Measurements from ENCODE around the gene WFDC12. TPM values are rescaled to one million over a fixed set of nuclear protein-coding genes. Genes with fewer than 3 reads are reported as not detected.
"Not testable (repeated sequence)": the region's sequence is repeated elsewhere in the genome, so short reads cannot be mapped to it uniquely, and the experiment has no call there.

The WFDC12 gene, protein sequence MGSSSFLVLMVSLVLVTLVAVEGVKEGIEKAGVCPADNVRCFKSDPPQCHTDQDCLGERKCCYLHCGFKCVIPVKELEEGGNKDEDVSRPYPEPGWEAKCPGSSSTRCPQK
- polyA plus RNA-seq (2012; ENCODE audit: low read depth, missing spikeins): not detected

DNA sequence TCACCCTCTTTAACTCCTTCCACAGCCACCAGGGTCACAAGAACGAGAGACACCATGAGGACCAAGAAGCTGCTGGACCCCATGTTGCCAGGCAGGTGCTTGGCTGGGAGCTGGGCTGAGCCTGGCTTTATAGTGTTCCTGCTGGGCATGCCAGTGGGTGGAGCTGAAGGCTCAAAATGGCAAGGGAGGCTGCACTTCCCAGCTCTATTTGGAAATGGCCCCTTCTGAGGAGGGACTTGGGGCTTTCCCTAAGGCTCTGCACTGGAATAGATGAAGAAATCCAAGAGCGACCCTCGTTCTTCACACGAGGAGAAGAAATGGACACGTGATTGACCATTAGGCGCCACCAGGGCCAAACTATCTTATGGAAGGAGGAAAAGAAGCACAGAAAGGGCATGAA is at the start of gene WFDC12:
Gene WFDC12, minus strand, starts transcription at position 101 of the 400 bp plus-strand sequence. Its CDS starts 18 bp downstream, at position 83.
- DNase-seq (ENCODE audit: insufficient read length, low spot score) (no peak), FAIRE-seq (no peak)
- TF ChIP-seq POU2F2 (IDR thresholded peaks at IDR 0.05; ENCODE audit: low read depth, low read length) (no peak), TAF1 (IDR thresholded peaks at IDR 0.05; ENCODE audit: low read depth, low read length) (no peak), POLR2AphosphoS5 (IDR thresholded peaks at IDR 0.05; ENCODE audit: low read depth, low read length) (no peak), PAX5 (IDR thresholded peaks at IDR 0.05; ENCODE audit: insufficient read depth, low read length, severe bottlenecking) (no peak), POLR2A (IDR thresholded peaks at IDR 0.05; ENCODE audit: low read depth, low read length) (no peak), SPI1 (IDR thresholded peaks at IDR 0.05; ENCODE audit: low read depth, low read length) (no peak)

DNA sequence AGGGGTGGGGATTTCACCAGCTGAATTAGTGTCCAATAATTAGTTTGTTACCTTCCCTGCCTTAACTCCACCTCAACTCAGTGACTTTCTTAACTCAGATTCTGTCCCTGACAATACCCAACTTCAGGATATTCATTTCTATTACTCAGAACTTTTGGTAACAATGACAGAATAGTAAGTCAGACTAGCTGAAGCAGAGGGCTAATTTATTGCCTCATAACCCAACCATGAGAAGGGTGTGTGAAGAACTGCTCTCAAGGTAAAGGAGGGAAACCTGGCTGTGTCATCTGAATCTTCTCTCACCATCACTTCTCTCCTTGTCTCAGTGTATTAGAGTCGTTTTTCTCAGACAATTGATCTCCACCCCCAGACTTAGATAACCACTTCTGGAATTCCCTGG is 49.3 kb upstream of the WFDC12 start:
- FAIRE-seq (no peak), DNase-seq (ENCODE audit: insufficient read length, low spot score) (no peak)
- TF ChIP-seq POLR2A (IDR thresholded peaks at IDR 0.05; ENCODE audit: low read depth, low read length) (no peak), SPI1 (IDR thresholded peaks at IDR 0.05; ENCODE audit: low read depth, low read length) (no peak), PAX5 (IDR thresholded peaks at IDR 0.05; ENCODE audit: insufficient read depth, low read length, severe bottlenecking) (no peak), POU2F2 (IDR thresholded peaks at IDR 0.05; ENCODE audit: low read depth, low read length) (no peak), POLR2AphosphoS5 (IDR thresholded peaks at IDR 0.05; ENCODE audit: low read depth, low read length) (no peak), TAF1 (IDR thresholded peaks at IDR 0.05; ENCODE audit: low read depth, low read length) (no peak)

DNA sequence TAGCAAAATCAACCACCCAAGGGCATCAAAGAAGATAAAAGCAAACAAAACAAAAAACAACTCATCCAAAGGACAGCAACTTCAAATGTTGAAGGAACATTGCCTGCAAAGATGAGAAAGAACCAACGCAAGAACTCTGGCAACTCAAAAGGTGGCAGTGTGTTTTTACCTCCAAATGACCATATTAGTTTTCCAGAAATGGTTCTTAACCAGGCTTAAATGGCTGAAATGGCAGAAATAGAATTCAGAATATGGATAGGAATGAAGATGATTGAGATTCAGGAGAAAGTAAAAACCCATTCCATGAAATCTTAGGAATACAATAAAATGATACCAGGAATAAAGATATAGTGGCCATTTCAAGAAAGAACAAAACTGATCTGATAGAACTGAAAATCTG is 40.6 kb upstream of the WFDC12 start:
- no peak for FAIRE-seq
- no peak for TF ChIP-seq TAF1 (IDR thresholded peaks at IDR 0.05; ENCODE audit: low read depth, low read length)
- no peak for TF ChIP-seq POLR2A (IDR thresholded peaks at IDR 0.05; ENCODE audit: low read depth, low read length)
- TF ChIP-seq SPI1 (IDR thresholded peaks at IDR 0.05; ENCODE audit: low read depth, low read length): no peak
- TF ChIP-seq PAX5 (IDR thresholded peaks at IDR 0.05; ENCODE audit: insufficient read depth, low read length, severe bottlenecking): no peak
- TF ChIP-seq POU2F2 (IDR thresholded peaks at IDR 0.05; ENCODE audit: low read depth, low read length): no peak
- TF ChIP-seq POLR2AphosphoS5 (IDR thresholded peaks at IDR 0.05; ENCODE audit: low read depth, low read length): no peak
- DNase-seq (ENCODE audit: insufficient read length, low spot score): no peak

DNA sequence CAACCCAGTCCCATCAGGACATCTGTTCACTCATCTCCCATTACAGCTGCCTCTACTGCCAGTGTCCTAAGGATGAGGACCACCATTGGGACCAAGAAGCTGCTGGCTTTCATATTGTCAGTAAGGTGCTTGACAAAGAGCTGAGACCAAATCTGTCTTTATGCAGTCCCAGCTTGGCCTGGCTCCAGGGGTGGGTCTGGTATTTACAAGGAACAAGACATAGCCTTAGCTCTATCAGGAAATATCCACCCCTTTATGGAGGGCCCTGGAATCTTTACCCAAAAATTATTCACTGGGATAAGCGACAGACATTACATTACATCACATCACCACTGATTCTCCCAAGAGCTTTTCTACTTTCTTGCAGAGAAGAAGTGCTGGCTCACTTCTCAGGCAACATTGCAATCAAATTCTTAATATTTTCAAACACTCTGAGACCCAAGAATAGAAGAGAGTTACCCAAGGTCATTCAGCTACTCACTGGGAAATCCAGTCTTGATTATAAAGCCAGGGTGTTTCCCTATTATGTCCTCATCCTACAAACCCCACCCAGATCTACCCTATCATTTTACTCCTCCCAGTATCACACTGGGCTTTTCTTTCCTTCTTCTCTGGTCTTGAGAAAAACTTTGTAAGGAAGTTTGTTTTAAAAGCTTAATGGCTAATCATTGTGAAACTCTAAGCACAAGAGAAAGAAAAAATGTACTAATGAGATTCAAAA is 39.0 kb upstream of the WFDC12 start:
- FAIRE-seq: no peak
- no peak for DNase-seq (ENCODE audit: insufficient read length, low spot score)
- no peak for TF ChIP-seq POU2F2 (IDR thresholded peaks at IDR 0.05; ENCODE audit: low read depth, low read length)
- no peak for TF ChIP-seq POLR2A (IDR thresholded peaks at IDR 0.05; ENCODE audit: low read depth, low read length)
- TF ChIP-seq SPI1 (IDR thresholded peaks at IDR 0.05; ENCODE audit: low read depth, low read length): no peak
- TF ChIP-seq POLR2AphosphoS5 (IDR thresholded peaks at IDR 0.05; ENCODE audit: low read depth, low read length): no peak
- TF ChIP-seq PAX5 (IDR thresholded peaks at IDR 0.05; ENCODE audit: insufficient read depth, low read length, severe bottlenecking): no peak
- TF ChIP-seq TAF1 (IDR thresholded peaks at IDR 0.05; ENCODE audit: low read depth, low read length): no peak

DNA sequence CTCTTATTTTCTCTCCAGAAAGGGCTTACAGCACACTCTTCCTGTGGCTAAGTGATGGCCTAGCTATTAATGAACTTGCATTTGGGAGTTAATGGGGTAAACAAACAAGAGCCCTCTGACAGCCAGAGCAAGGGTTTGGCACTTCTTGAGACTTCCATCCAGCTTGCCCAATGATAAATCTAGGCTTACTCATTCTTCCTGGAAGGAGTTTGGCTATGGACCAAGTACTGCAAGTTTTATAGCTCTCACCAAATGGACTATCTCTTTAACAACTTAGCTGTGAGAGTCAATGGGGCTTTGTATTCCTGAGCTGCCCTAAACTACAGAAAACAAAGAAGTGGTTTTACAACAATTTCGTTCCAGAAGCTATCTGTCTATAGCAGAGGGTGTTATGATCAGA is 33.7 kb upstream of the WFDC12 start:
- FAIRE-seq: no peak
- TF ChIP-seq POU2F2 (IDR thresholded peaks at IDR 0.05; ENCODE audit: low read depth, low read length) (no peak), POLR2AphosphoS5 (IDR thresholded peaks at IDR 0.05; ENCODE audit: low read depth, low read length) (no peak), TAF1 (IDR thresholded peaks at IDR 0.05; ENCODE audit: low read depth, low read length) (no peak), PAX5 (IDR thresholded peaks at IDR 0.05; ENCODE audit: insufficient read depth, low read length, severe bottlenecking) (no peak)
- DNase-seq (ENCODE audit: insufficient read length, low spot score): no peak

DNA sequence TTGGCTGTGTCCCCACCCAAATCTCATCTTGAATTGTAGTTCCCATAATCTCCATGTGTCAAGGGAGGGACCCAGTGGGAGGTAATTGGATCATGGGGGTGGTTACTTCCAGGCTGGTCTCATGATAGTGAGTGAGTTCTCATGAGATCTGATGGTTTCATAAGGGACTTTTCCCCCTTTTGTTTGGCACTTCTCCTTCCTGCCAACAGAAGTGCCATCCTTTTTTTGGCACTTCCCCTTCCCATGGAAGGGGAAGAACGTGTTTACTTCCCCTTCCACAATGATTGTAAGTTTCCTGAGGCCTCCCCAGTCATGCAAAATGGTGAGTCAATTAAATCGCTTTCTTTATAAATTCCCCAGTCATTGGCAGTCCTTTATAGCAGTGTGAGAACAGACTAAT is 32.4 kb upstream of the WFDC12 start:
- FAIRE-seq (no peak), DNase-seq (ENCODE audit: insufficient read length, low spot score) (no peak)
- TF ChIP-seq POLR2AphosphoS5 (IDR thresholded peaks at IDR 0.05; ENCODE audit: low read depth, low read length) (no peak), POLR2A (IDR thresholded peaks at IDR 0.05; ENCODE audit: low read depth, low read length) (no peak), POU2F2 (IDR thresholded peaks at IDR 0.05; ENCODE audit: low read depth, low read length) (no peak), SPI1 (IDR thresholded peaks at IDR 0.05; ENCODE audit: low read depth, low read length) (no peak), PAX5 (IDR thresholded peaks at IDR 0.05; ENCODE audit: insufficient read depth, low read length, severe bottlenecking) (no peak), TAF1 (IDR thresholded peaks at IDR 0.05; ENCODE audit: low read depth, low read length) (no peak)

DNA sequence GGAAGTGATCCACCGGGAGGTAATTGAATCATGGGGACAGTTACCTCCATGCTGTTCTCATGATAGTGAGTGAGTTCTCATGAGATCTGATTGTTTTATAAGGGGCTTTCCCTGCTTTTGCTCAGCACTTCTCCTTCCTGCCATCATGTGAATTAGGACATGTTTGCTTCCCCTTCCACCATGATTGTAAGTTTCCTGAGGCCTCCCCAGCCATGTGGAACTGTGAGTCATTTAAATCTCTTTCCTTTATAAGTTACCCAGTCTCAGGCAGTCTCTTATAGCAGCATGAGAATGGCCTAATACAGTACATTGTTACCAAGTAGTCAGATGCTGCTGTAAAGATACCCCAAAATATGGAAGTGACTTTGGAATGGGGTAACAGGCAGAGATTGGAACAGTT is 30.5 kb upstream of the WFDC12 start:
- not testable (repeated sequence) for FAIRE-seq; DNase-seq (ENCODE audit: insufficient read length, low spot score)

DNA sequence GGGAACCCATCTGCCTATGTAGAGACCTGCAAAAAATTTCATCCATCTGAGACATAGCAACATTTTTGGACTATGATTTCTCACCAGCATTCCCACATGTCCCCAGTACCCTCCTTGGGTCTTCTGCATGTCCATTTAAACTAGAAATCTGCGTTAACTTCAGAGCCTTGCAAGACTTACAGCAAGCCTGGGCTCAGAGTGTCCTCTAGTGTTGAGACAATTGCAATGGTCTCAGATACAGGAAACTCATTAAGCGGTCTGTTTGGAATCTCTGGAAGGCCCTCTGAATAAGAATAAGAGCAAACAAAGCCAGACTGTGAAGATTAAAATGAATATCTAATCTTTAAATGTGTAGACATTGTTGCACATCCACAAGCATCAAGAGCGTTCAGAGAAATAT is 29.9 kb upstream of the WFDC12 start:
- no peak for FAIRE-seq
- DNase-seq (ENCODE audit: insufficient read length, low spot score): no peak

DNA sequence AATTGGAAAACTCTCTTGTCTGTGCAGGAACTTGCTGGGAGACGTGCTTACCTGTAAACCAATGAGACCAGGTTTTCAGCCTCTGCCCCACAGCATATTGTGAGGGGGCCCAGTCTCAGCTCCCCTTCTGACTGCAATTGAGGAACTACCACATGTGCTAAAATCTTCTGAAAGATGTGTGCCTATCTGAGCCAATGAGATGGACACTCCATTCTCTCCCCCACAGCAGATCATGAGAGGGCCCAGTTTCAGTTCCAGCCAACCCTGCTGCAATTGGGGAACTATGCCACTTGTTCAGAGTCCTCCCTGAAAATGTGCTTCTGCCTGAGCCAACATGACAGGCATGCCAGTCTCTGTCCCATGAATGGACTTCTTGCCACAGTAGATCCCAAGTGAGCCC is 29.5 kb upstream of the WFDC12 start:
- no peak for DNase-seq (ENCODE audit: insufficient read length, low spot score)
- TF ChIP-seq POLR2AphosphoS5 (IDR thresholded peaks at IDR 0.05; ENCODE audit: low read depth, low read length) (no peak), SPI1 (IDR thresholded peaks at IDR 0.05; ENCODE audit: low read depth, low read length) (no peak), PAX5 (IDR thresholded peaks at IDR 0.05; ENCODE audit: insufficient read depth, low read length, severe bottlenecking) (no peak), POU2F2 (IDR thresholded peaks at IDR 0.05; ENCODE audit: low read depth, low read length) (no peak), POLR2A (IDR thresholded peaks at IDR 0.05; ENCODE audit: low read depth, low read length) (no peak), TAF1 (IDR thresholded peaks at IDR 0.05; ENCODE audit: low read depth, low read length) (no peak)
- FAIRE-seq: no peak

More for the DNA sequence above, 29.9 kb upstream of the WFDC12 start:
- TF ChIP-seq POU2F2 (IDR thresholded peaks at IDR 0.05; ENCODE audit: low read depth, low read length): no peak
- no peak for TF ChIP-seq TAF1 (IDR thresholded peaks at IDR 0.05; ENCODE audit: low read depth, low read length)
- no peak for TF ChIP-seq POLR2AphosphoS5 (IDR thresholded peaks at IDR 0.05; ENCODE audit: low read depth, low read length)
- no peak for TF ChIP-seq PAX5 (IDR thresholded peaks at IDR 0.05; ENCODE audit: insufficient read depth, low read length, severe bottlenecking)
- no peak for TF ChIP-seq POLR2A (IDR thresholded peaks at IDR 0.05; ENCODE audit: low read depth, low read length)
- no peak for TF ChIP-seq SPI1 (IDR thresholded peaks at IDR 0.05; ENCODE audit: low read depth, low read length)

DNA sequence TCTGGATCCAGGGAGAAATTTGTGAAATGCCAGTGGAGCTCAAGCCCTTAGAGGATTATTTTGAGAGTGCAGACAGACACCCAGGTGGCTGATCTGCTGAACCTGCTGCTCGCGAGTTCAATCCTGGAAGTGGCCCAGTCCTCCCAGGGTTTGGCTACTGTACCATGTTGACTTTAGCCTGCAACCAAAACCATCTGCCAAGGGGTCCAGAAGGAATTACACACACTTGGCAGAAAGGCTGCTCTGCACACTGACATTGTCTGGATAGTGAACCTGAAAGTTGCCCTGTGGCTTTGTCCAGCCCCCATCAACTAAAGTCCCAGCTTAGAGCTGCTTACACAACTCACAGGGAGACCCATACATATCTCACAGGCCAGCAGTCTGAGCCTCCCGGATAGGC is 28.9 kb upstream of the WFDC12 start:
- DNase-seq (ENCODE audit: insufficient read length, low spot score) (no peak), FAIRE-seq (no peak)
- TF ChIP-seq POLR2AphosphoS5 (IDR thresholded peaks at IDR 0.05; ENCODE audit: low read depth, low read length): no peak
- no peak for TF ChIP-seq SPI1 (IDR thresholded peaks at IDR 0.05; ENCODE audit: low read depth, low read length)
- no peak for TF ChIP-seq TAF1 (IDR thresholded peaks at IDR 0.05; ENCODE audit: low read depth, low read length)
- TF ChIP-seq POLR2A (IDR thresholded peaks at IDR 0.05; ENCODE audit: low read depth, low read length): no peak
- no peak for TF ChIP-seq PAX5 (IDR thresholded peaks at IDR 0.05; ENCODE audit: insufficient read depth, low read length, severe bottlenecking)
- TF ChIP-seq POU2F2 (IDR thresholded peaks at IDR 0.05; ENCODE audit: low read depth, low read length): no peak

Measured in GM12891 (cell line).